Measurements from ENCODE around the gene GNAQ. TPM values are rescaled to one million over a fixed set of nuclear protein-coding genes. Genes with fewer than 3 reads are reported as not detected.
A peak's percentile ranks its signal among the peaks of the same experiment; 100 is the strongest.

Gene GNAQ
- total RNA-seq, 1 donor from 2014 or later, result 21.3 TPM

- Histone ChIP-seq H3K4me3 (ENCODE audit: low read depth, low read length) (no peak overlapping the region), H3K27me3 (ENCODE audit: control insufficient read depth, insufficient read depth, low read length) (no peaks in the 10 kb centered on the region), H3K36me3 (ENCODE audit: control insufficient read depth, insufficient read depth, low read length) (no peaks in the 10 kb centered on the region)
- TF ChIP-seq, protein P1, sequence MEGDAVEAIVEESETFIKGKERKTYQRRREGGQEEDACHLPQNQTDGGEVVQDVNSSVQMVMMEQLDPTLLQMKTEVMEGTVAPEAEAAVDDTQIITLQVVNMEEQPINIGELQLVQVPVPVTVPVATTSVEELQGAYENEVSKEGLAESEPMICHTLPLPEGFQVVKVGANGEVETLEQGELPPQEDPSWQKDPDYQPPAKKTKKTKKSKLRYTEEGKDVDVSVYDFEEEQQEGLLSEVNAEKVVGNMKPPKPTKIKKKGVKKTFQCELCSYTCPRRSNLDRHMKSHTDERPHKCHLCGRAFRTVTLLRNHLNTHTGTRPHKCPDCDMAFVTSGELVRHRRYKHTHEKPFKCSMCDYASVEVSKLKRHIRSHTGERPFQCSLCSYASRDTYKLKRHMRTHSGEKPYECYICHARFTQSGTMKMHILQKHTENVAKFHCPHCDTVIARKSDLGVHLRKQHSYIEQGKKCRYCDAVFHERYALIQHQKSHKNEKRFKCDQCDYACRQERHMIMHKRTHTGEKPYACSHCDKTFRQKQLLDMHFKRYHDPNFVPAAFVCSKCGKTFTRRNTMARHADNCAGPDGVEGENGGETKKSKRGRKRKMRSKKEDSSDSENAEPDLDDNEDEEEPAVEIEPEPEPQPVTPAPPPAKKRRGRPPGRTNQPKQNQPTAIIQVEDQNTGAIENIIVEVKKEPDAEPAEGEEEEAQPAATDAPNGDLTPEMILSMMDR (IDR thresholded peaks at IDR 0.05; ENCODE audit: insufficient read depth, low read length, severe bottlenecking), result peak; percentile 18
- FAIRE-seq (no peak), DNase-seq (ENCODE audit: low read depth) (peak; percentile 17)
These were observed 189.7 kb downstream of the GNAQ start for GRCh38 chr9:77841739-77842386.

- TF ChIP-seq, protein P1 (IDR thresholded peaks at IDR 0.05; ENCODE audit: insufficient read depth, low read length, severe bottlenecking), result no peak
- Histone ChIP-seq H3K27me3 (ENCODE audit: control insufficient read depth, insufficient read depth, low read length) (no peaks in the 10 kb centered on the region), H3K4me3 (ENCODE audit: low read depth, low read length) (no peak overlapping the region), H3K36me3 (ENCODE audit: control insufficient read depth, insufficient read depth, low read length) (no peaks in the 10 kb centered on the region)
- DNase-seq (ENCODE audit: low read depth) (peak; percentile 35), FAIRE-seq (no peak)
These were observed 192.0 kb downstream of the GNAQ start for GRCh38 chr9:77839459-77840140.

DNA sequence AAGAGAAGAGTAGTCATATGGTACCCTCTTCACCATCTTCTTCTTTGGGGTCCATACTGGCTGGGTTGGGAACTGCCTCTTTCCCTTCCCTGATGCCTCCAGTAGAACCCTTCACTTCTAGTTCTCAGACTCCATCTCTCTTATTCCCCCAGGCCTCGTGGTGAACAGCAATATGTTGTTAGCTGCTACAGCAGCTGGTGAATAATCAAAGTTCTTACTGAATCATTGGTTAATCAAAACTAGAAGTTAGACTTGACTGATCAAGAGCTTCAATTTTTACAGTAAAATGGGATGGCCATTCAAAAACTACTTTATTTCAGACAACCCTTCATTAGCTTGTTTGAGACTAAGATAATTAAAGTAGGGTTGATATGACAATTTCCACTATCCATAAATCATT, 192.6 kb downstream of the GNAQ start:
- no peaks in the 10 kb centered on the region for H3K36me3 ChIP-seq (ENCODE audit: control insufficient read depth, insufficient read depth, low read length)
- H3K4me3 ChIP-seq (ENCODE audit: low read depth, low read length), result no peak overlapping the region
- FAIRE-seq (no peak), DNase-seq (ENCODE audit: low read depth) (no peak)
- H3K27me3 ChIP-seq (ENCODE audit: control insufficient read depth, insufficient read depth, low read length), result no peaks in the 10 kb centered on the region
- TF ChIP-seq, protein P1 (IDR thresholded peaks at IDR 0.05; ENCODE audit: insufficient read depth, low read length, severe bottlenecking), result no peak

- TF ChIP-seq, protein P1 (IDR thresholded peaks at IDR 0.05; ENCODE audit: insufficient read depth, low read length, severe bottlenecking), result no peak
- DNase-seq (ENCODE audit: low read depth), result no peak
- FAIRE-seq, result no peak
- H3K4me3 ChIP-seq (ENCODE audit: low read depth, low read length), result no peak overlapping the region
- H3K27me3 ChIP-seq (ENCODE audit: control insufficient read depth, insufficient read depth, low read length), result no peaks in the 10 kb centered on the region
- no peaks in the 10 kb centered on the region for H3K36me3 ChIP-seq (ENCODE audit: control insufficient read depth, insufficient read depth, low read length)
These were observed 196.6 kb downstream of the GNAQ start for GRCh38 chr9:77834898-77835488.

- FAIRE-seq, result no peak
- no peak for DNase-seq (ENCODE audit: low read depth)
- no peaks in the 10 kb centered on the region for H3K27me3 ChIP-seq (ENCODE audit: control insufficient read depth, insufficient read depth, low read length)
- H3K36me3 ChIP-seq (ENCODE audit: control insufficient read depth, insufficient read depth, low read length), result no peaks in the 10 kb centered on the region
- TF ChIP-seq, protein P1 (IDR thresholded peaks at IDR 0.05; ENCODE audit: insufficient read depth, low read length, severe bottlenecking), result no peak
- H3K4me3 ChIP-seq (ENCODE audit: low read depth, low read length), result no peak overlapping the region
These were observed 197.8 kb downstream of the GNAQ start for GRCh38 chr9:77833561-77834429.

Measured in bronchial epithelial cell (primary cell).